Measurements from ENCODE around the gene BABAM2. TPM values are rescaled to one million over a fixed set of nuclear protein-coding genes. Genes with fewer than 3 reads are reported as not detected.

The BABAM2 gene
- total RNA-seq, 2 donors from 2014 or later: 53.8 to 66.6 TPM

GRCh38 chr2:27922842-27923241 is 32.3 kb downstream of the BABAM2 start:
- H3K36me3 Mint-ChIP-seq: peaks cover 4% of the 10 kb centered on the region
- H3K27me3 Mint-ChIP-seq: no peaks in the 10 kb centered on the region
- H3K9me3 Mint-ChIP-seq: no peaks in the 10 kb centered on the region

DNA sequence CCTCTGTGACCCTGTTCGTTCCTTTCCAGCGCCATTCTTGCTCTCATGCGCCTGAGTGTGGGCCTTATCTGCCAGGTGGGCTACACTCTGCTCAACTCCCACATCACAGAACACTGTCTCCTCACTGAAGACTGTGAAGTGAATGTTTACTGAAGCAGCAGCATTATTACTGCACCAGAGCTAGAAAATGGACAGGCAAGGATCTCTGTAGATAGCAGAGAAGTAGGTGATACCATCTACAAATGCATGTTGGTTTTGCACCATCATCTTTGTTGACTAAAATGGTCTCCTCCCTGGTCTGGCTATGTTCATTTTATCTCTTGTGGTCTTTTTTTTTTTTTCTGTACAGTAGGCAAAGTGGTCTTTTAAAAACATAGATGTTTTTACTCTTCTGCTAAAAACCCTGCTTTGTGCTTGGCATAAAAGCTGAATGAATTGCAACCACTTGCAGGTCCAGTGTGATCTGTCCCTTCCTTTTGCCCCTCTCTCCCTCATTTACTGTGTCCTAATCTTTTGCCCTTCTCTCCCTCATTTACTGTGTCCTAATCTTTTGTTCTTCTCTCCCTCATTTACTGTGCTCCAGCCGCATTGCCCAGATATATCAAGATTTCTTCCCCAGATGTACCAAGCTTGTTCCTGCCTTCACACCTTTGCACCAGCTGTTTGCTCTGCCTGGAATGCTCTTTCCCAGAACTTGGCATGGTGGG is 35.4 kb downstream of the BABAM2 start:
- Mint-ChIP-seq H3K27ac (peak overlapping the region; percentile 2 to 35), H3K27me3 (no peaks in the 10 kb centered on the region), H3K9me3 (no peaks in the 10 kb centered on the region), H3K36me3 (peaks cover 14% of the 10 kb centered on the region), H3K4me1 (ENCODE audit: low read depth in 2 of 2) (peaks cover 9 to 23% of the 10 kb centered on the region in 2 donors), H3K4me3 (peak overlapping the region; percentile 0)
- ATAC-seq (peak in 1 of 2 donors; percentile 66), DNase-seq (ENCODE audit: low spot score) (no peak)

More at GRCh38 chr2:27922842-27923241, 32.3 kb downstream of the BABAM2 start:
- Mint-ChIP-seq H3K27ac (no peak overlapping the region), H3K4me1 (ENCODE audit: low read depth in 2 of 2) (peaks cover 16 to 34% of the 10 kb centered on the region in 2 donors), H3K4me3 (no peak overlapping the region)
- ATAC-seq (no peak), DNase-seq (ENCODE audit: low spot score) (no peak)

DNA sequence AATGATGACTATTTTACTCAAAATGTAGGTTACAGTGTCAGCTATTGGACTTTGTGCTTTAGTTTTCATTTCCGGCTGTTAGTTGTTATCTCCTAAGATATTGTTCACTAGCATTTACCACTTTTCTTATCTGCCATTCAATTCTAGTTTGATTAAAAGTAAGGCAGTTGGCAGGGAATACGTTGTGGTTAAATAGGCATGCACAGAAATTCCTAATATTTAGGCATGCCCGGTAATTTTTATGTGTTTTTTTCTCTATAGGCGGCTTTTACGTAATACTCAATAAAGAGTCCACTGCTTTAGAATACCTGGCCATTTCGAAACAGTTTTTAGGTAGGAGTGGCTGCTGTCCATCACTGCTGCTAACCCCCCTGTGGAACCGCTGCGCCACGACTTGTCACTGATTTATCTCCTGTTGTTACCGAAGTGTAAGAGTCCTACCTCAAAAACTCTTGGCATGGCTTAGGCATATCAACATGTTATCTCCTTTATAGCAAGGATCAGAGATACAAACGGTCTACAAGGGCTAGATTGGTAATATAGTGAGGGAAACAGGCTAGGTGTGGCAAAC is 39.5 kb downstream of the BABAM2 start:
- Mint-ChIP-seq H3K27me3 (no peaks in the 10 kb centered on the region), H3K9me3 (no peaks in the 10 kb centered on the region), H3K27ac (peak overlapping the region in 1 of 2 donors; percentile 11), H3K36me3 (peaks cover 31% of the 10 kb centered on the region), H3K4me3 (peak overlapping the region; percentile 7), H3K4me1 (ENCODE audit: low read depth in 2 of 2) (peaks cover 13 to 39% of the 10 kb centered on the region in 2 donors)
- no peak for DNase-seq (ENCODE audit: low spot score)
- ATAC-seq: no peak

GRCh38 chr2:27931361-27931950 is 40.9 kb downstream of the BABAM2 start:
- DNase-seq (ENCODE audit: low spot score): no peak
- no peak for ATAC-seq
- no peak overlapping the region for H3K27ac Mint-ChIP-seq
- H3K4me1 Mint-ChIP-seq (ENCODE audit: low read depth in 2 of 2): peaks cover 4 to 25% of the 10 kb centered on the region in 2 donors
- peaks cover 27% of the 10 kb centered on the region for H3K36me3 Mint-ChIP-seq
- no peaks in the 10 kb centered on the region for H3K9me3 Mint-ChIP-seq
- no peaks in the 10 kb centered on the region for H3K27me3 Mint-ChIP-seq
- no peak overlapping the region for H3K4me3 Mint-ChIP-seq

DNA sequence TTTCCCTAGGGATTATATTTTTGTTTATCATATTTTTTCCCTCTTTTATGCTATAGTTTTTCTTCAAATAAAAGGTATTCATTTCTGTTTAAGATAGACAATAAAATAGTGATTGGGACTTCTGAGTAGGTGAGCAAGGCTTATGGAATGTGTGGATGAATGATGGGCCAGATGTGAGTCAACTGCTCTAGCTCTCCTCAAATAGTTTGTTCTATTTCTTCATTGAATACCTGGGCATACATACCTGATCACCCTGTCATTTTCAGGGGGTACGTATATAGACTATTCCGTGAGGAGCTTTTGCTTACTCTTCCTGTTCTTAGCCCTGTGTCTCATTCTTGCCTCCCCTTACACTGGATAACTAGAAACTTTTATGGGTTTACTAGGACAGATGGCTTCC is 41.9 kb downstream of the BABAM2 start:
- ATAC-seq: no peak
- Mint-ChIP-seq H3K4me3 (no peak overlapping the region), H3K36me3 (peaks cover 27% of the 10 kb centered on the region), H3K27ac (no peak overlapping the region), H3K27me3 (no peaks in the 10 kb centered on the region), H3K9me3 (no peaks in the 10 kb centered on the region), H3K4me1 (ENCODE audit: low read depth in 2 of 2) (peaks cover 8 to 28% of the 10 kb centered on the region in 2 donors)
- DNase-seq (ENCODE audit: low spot score): no peak

DNA sequence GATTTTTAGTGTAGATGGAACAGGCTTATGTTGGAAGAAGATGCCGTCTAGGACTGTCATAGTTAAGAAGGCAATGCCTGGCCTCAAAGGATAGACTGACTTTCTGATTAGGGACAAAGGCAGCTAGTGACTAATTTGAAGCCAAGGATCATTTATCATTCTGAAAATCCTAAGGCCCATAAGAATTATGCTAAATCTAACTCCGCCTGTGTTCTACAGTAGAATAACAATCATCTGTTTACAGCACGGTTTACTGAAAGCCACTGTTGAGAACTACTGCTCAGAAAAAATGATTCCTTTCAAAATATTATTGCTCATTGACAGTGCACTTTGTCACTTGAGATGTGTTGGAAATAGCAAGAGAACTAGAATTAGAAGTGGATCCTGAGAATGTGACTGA is 44.5 kb downstream of the BABAM2 start:
- Mint-ChIP-seq H3K9me3 (no peaks in the 10 kb centered on the region), H3K4me1 (ENCODE audit: low read depth in 2 of 2) (peaks cover 14 to 36% of the 10 kb centered on the region in 2 donors), H3K27me3 (no peaks in the 10 kb centered on the region), H3K4me3 (no peak overlapping the region), H3K27ac (peak overlapping the region in 1 of 2 donors; percentile 22), H3K36me3 (peaks cover 25% of the 10 kb centered on the region)
- DNase-seq (ENCODE audit: low spot score) (no peak), ATAC-seq (no peak)

GRCh38 chr2:27940090-27940671 is 49.7 kb downstream of the BABAM2 start:
- Mint-ChIP-seq H3K36me3 (peaks cover 4% of the 10 kb centered on the region), H3K27me3 (no peaks in the 10 kb centered on the region), H3K4me1 (ENCODE audit: low read depth in 2 of 2) (peaks cover 12 to 16% of the 10 kb centered on the region in 2 donors), H3K27ac (no peak overlapping the region), H3K4me3 (no peak overlapping the region), H3K9me3 (no peaks in the 10 kb centered on the region)
- no peak for ATAC-seq
- no peak for DNase-seq (ENCODE audit: low spot score)

DNA sequence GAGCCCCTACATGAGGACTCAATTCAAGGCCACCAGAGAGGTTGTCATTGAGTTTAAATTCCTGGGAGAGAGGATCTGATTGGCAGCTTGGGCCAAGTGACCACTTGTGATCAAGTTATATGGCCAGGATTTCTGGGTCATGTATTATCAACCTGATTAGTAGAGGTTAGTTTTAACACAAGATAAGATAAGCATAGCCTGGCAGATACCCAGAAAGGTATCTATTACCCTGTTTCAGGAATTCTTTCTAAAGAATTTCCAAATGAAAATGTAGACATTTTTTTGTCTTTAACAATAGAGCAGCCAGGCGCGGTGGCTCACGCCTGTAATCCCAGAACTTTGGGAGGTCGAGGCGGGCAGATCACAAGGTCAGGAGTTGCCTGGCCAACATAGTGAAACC is 50.5 kb downstream of the BABAM2 start:
- Mint-ChIP-seq H3K4me3 (no peak overlapping the region), H3K27ac (no peak overlapping the region), H3K4me1 (ENCODE audit: low read depth in 2 of 2) (peaks cover 12 to 16% of the 10 kb centered on the region in 2 donors), H3K27me3 (no peaks in the 10 kb centered on the region), H3K9me3 (no peaks in the 10 kb centered on the region), H3K36me3 (peaks cover 4% of the 10 kb centered on the region)
- DNase-seq (ENCODE audit: low spot score): no peak
- no peak for ATAC-seq

DNA sequence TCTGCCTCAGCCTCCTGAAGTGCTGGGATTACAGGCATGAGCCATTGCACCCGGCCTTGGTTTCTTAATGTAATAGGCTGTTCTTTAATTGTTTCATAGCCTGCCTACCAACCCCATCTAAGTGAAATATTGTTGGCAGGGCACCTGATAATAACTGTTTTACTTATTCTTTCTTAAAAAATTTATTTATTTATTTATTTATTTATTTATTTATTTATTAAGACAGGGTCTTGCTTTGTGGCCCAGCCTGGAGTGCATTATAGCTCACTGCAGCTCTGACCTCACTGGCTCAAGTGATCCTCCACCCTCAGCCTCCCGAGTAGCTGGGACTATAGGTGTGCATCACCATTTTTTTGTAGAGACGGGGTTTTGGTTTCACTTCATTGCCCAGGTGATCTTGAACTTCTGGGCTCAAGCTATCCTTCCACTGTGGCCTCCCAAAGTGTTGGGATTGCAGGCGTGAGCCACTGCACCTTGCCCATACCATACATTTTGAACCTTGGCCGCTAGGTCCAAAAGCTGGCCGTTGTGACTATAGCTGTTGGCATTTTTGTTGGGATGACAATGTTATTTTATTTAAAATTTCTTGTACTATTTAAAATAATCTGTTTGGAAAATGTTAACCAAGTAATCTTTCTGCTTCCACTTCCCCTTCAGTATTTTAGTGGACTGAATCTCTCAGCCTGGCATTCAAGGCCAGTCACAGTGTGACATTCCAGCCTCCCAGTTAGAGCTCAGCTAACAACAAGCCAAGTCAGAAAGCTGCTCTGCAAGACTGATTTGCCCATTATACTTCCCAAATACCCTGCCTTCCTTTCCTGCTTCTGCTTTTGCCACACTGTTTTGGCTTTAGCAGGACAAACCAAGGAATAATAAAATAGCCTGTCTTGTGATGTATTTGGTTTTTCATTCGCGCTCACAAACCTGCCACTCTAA is 52.4 kb downstream of the BABAM2 start:
- ATAC-seq (no peak), DNase-seq (ENCODE audit: low spot score) (no peak)
- Mint-ChIP-seq H3K36me3 (peaks cover 2% of the 10 kb centered on the region), H3K9me3 (no peaks in the 10 kb centered on the region), H3K27ac (no peak overlapping the region), H3K27me3 (no peaks in the 10 kb centered on the region), H3K4me3 (no peak overlapping the region), H3K4me1 (ENCODE audit: low read depth in 2 of 2) (peaks cover 10 to 19% of the 10 kb centered on the region in 2 donors)

DNA sequence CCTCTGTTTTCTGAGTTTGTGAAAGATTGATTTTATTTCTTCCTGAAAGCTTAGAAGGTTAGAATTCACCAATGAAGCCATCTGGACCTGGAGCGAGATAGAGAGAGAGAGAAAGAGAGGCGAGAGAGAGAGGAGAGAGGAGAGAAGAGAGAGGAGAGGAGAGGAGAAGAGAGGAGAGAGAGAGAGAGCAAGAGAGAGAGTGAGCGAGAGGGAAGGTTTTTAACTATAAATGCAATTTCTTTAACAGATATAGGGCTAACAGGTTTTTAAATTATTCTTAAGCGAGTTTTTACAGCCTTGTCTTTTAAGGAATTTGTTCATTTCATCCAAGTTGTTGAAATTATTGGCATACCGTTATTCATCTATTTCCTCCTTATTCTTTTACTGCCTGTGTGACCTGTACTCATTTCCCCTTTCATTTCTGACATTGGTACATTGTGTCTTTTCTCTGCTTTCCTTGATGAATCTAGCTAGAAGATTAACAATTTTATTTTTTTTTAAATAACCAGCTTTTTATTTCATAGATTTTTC is 56.1 kb downstream of the BABAM2 start:
- Mint-ChIP-seq H3K36me3 (peaks cover 6% of the 10 kb centered on the region), H3K4me1 (ENCODE audit: low read depth in 2 of 2) (peaks cover 16 to 40% of the 10 kb centered on the region in 2 donors), H3K27ac (peak overlapping the region; percentile 20 to 39), H3K27me3 (no peaks in the 10 kb centered on the region), H3K4me3 (peak overlapping the region; percentile 70), H3K9me3 (no peaks in the 10 kb centered on the region)
- ATAC-seq (no peak), DNase-seq (ENCODE audit: low spot score) (no peak)

- peak overlapping the region; percentile 77 for H3K4me3 Mint-ChIP-seq
- DNase-seq (ENCODE audit: low spot score) (no peak), ATAC-seq (no peak)
- H3K9me3 Mint-ChIP-seq: no peaks in the 10 kb centered on the region
- H3K27ac Mint-ChIP-seq: peak overlapping the region; percentile 90 to 94
- H3K27me3 Mint-ChIP-seq: no peaks in the 10 kb centered on the region
- peaks cover 21% of the 10 kb centered on the region for H3K36me3 Mint-ChIP-seq
- H3K4me1 Mint-ChIP-seq (ENCODE audit: low read depth in 2 of 2): peaks cover 39 to 82% of the 10 kb centered on the region in 2 donors
Measured at GRCh38 chr2:27952070-27952469, 61.5 kb downstream of the BABAM2 start.

DNA sequence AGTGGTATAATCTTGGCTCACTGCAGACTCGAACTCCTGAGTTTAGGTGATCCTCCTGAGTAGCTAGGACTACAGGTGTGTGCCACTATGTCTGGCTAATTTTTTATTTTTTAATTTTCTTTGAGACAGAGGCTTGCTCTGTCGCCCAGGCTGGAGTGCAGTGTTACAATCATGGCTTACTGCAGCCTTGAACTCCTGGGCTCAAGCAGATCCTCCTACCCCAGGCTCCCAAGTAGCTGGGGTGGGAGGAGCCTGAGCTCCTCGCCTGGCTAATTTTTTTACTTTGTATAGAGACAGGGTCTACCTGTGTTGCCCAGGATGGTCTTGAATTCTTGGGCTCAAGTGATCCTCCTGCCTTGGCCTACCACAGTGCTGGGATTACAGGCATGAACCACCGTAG is 62.5 kb downstream of the BABAM2 start:
- Mint-ChIP-seq H3K4me1 (ENCODE audit: low read depth in 2 of 2) (peaks cover 49 to 85% of the 10 kb centered on the region in 2 donors), H3K27me3 (no peaks in the 10 kb centered on the region), H3K27ac (peak overlapping the region; percentile 90 to 94), H3K9me3 (no peaks in the 10 kb centered on the region), H3K36me3 (peaks cover 30% of the 10 kb centered on the region), H3K4me3 (peak overlapping the region; percentile 77)
- ATAC-seq (no peak), DNase-seq (ENCODE audit: low spot score) (no peak)

- DNase-seq (ENCODE audit: low spot score) (no peak), ATAC-seq (no peak)
- H3K36me3 Mint-ChIP-seq: peaks cover 31% of the 10 kb centered on the region
- H3K4me3 Mint-ChIP-seq: peak overlapping the region; percentile 77
- H3K4me1 Mint-ChIP-seq (ENCODE audit: low read depth in 2 of 2): peaks cover 53 to 91% of the 10 kb centered on the region in 2 donors
- H3K9me3 Mint-ChIP-seq: no peaks in the 10 kb centered on the region
- no peaks in the 10 kb centered on the region for H3K27me3 Mint-ChIP-seq
- H3K27ac Mint-ChIP-seq: peak overlapping the region; percentile 90 to 94
Measured at GRCh38 chr2:27954221-27954673, 63.7 kb downstream of the BABAM2 start.
